NCI-H2196 treated with DMSO at 0.1 percent for 48 hours (cell line): ENCODE results near the gene RGL1.

Experiments used
- DNase-seq: peaks from one replicate; lab custom pipeline; 2025; ENCODE audit not compliant: unreplicated experiment; lab: John Stamatoyannopoulos, UW

Gene RGL1

DNA sequence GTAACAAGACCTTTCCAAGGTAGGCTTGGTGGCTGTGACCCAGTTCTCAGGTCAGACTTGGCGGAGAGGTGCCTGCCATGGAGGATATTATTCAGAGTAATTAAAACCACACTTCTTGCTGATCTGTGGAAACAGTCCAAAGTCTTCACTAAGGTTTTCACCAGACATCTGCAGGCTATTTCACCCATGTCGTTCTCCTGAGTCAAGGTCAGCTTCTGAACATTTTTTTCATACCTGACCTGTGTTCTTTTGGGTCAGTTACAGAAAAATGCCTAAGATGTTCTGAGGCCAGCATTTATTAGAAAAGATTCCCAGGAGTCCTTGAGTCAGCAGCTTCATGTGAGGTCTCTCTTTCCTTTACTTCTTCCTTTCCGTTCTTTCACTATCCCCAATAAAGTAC, 54.9 kb downstream of the RGL1 start:
- DNase-seq = no peak

DNA sequence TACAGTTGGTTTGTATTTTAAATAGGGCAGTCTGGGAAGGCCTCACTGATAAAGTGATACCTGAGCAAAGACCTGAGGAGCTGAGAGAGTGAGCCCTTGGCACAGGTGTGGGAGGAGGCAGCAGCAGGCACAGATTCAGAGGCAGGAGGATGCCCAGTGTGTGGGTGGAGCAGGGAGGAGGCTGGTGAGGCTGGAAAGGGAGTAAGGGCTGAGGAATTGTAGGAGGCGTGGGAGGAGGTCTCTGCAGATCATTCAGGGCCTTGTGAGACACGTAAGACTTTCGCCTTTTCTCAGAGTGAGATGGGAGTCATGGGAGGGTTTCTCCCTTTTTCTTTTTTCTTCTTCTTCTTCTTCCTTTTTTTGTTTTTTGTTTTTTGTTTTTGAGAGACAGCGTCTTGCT, 58.0 kb downstream of the RGL1 start:
- DNase-seq = no peak

DNA sequence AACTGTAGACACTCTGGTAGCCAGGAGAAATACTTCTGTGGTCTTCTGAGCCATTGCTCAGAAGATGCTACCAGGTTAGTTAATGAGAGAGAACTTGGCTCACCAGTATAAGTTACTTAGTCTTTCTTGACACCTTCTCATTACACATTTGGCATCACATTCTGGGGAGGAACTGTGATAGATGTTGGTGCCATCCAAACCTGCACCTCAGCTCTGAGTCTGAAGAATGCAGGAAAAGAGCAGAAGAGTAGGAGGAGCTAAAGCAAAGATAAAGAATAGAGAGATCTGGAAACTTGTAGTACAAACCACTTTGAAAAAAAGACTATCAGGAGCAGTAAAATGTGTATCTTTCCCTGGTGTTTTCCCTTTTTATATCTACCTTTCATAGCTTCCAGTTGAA, 58.9 kb downstream of the RGL1 start:
- no peak for DNase-seq

DNA sequence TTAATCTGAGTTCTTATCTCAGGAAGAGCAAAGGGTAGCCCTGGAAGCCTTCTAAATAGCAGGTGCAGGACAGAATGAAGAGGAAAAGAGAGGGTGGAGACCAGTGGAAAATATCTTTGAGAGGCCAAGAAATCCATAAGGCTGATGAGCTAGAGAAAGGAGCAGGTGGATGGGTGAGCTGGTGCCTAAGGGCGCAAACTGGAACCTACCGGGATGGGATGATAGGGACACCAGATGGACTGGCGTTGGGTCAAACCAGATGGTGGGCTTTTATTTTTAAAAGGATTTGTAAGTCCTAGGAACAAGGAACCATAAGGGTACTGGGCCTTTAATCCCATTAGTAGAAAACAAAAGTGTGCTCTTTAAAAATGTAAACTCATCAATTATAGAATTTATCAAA, 59.7 kb downstream of the RGL1 start:
- no peak for DNase-seq

DNA sequence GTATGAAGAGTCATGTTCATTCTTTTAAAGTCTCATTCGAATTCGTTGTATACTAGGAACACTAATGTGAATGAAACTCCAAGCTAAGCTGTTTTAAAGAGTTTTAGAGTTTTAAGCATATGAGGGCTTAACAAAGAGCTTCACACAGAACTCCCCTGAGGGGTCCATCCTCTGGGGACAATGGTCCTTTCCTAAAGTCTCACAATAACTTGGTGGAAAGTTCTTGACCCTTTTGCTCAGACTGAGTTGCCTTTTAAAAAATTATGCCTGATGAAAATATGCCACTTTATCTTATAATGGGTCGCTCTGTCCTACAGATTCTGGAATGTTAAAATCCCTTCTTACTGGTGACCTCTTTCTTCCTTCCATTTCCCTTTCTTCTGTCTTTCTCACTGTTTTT, 64.3 kb downstream of the RGL1 start:
- DNase-seq = no peak

DNA sequence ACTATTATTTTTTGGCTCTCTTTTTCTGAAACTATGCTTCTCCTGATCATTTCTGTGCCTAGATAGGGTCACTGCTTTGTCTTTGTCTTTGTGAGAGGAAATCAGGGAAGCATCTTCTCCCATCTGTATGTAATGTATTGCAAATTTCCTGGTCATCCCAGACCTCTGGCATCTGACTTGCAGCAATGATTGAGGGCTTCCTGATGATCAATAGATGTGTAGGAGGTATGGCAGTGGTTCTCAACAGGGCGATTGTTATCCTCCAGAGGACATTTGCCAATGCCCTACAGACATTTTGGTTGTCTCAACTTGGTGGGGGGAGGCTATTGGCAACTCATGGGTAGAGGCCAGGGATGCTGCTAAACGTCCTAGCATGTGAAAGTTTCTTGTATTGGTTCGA, 64.7 kb downstream of the RGL1 start:
- no peak for DNase-seq

DNA sequence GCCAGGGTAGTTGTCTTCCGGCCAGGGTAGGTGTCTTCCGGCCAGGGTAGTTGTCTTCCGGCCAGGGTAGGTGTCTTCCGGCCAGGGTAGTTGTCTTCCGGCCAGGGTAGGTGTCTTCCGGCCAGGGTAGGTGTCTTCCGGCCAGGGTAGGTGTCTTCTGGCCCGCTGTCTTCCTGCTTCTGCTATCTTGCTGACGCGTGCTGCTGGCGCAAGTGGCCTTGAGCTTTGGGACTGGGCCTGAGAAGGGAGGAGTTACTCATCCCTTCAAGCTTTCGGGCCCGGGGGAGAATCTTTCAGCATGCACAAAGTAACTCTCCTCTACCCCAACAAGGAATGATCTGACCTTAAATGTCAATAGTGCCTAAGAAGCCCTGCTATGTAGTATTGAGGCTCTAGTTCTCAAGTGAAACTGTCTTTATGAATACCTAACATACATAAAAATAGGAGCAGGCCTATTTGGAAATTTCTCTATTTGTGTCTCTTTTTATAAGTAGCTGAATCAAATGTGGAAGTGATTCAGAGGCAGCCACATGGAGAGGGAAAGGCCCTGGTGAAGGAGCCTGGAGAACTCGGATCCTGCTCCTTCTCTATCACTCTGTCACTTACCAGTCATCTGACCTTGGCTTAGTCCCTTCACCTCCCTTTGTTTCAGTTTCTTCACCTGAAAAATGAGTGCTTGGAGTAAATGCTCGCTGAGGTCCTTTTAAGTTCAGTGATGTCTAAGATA, 65.6 kb downstream of the RGL1 start:
- no peak for DNase-seq

DNA sequence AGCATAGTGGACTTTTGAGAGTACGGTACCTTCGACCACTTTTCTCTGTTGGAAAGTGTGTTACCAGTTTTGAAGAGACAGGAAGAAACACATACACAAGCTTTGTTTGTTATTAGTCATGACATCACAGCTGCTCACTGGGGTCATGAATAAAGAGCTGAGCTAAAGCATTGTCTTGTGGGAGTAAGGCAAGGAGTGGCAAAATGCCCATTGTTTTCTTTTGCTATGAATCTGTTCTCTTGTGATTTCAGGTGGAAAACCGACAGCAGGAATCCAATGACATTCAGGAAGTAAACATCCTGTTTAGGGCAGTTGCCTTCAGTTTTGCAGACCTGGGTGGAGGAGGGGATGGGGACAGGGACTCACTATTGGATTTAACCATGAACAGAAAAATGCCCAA, 66.2 kb downstream of the RGL1 start:
- no peak for DNase-seq

DNA sequence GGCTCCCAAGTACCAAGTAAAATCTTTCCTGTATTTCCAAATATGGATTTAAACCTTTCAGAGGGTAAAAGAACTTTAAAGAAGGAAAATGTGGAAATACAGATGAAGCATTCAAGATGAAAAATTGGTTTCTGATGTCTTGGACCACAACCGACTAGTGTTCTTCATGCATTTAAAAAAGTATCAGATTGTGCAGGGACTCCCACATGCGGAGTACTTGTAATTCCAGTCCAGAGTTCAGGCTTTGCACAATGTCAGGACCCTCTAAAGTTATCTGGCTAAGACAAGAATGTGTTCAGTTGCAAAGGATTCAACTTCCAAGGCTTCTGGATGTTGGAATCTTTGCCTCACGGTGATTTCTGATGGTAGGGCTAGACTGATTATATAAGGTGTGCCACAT, 66.7 kb downstream of the RGL1 start:
- DNase-seq = no peak

DNA sequence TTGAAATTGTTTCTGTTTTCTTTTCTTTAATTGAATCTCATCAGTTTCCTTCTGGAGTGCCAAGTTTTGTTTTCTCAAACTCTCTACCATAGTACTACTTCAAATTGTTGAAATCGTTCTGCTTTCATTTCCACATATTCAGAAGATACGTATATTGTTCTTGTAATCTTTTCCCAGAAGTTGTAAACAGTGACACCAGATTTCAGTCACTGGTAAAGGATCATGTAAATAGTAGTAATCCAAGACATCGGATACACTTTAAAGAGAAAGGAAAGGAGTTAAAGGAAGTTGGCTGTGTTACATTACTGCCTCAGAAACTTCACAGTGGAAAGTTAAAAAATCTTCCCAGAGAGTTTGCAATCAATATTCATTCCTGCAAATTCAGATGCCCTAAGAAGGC, 67.5 kb downstream of the RGL1 start:
- no peak for DNase-seq

DNA sequence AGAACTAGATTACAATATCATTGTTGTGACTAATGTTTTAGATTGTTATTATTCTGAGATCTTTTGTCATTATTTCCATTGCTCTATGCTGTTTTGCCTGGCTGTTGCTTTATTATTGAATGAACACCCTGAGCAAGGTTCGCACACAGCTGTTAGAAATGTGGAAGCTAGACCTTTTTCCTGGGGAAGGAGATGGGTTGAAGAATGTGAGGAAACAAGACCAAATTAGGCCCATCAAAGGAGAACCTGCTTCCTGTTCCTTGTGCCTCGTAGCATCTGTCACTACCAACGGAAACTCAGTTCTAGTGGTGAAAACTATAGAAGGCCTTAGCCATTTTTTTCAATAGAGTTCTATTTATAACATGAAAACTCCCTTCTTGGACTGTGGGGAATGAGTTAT, 68.7 kb downstream of the RGL1 start:
- DNase-seq = no peak

DNA sequence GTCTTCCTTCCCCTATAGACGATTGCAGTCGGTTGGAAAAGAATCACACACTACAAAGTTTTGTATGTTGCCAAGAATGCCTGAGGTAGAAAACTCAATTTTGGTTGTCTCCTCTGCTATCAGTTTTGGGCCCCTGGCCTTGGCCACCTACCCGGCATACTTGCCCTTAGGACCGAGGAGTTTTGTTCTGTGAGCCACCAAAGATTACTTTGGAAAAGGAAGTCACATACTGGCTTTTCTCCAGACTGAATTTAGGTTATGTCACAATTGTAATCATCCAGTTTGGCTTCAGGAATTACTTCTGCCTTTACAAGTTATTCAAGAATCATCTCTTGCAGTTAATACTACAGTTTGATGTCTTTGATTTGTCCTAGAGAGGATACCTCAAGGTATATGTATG, 71.4 kb downstream of the RGL1 start:
- DNase-seq = no peak

DNA sequence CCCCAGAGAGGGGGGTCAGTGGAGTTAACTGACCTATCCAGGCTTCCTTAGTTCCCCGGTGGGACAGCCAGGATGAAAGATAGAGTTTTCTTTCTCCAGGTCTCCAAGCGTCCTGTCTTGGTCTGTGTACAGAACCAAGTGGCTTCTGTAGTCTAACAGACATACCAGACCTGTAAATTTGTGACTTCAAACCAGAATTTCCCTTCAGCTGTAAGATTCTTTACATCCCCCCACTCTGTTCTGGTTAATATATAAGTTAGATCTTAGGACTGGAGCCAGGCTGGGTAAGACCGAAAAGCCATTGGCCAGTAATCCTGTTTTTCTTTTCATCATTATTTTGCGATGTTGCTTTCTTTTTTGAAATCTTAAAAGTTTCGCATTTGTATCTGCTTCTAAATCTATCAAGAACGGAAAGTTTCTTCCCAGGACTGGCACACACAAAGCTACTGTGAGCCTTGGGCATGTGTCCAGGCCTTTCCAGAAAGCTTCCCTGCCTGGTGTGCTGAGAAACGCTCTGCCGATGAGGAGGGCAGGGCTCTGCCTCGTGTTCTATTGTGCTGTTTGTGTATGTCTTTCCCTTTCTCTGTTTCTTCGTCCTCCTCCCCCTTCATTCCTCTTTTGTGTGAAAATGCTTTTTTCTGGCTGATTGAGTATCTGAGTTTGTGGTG, 72.3 kb downstream of the RGL1 start:
- DNase-seq = no peak

DNA sequence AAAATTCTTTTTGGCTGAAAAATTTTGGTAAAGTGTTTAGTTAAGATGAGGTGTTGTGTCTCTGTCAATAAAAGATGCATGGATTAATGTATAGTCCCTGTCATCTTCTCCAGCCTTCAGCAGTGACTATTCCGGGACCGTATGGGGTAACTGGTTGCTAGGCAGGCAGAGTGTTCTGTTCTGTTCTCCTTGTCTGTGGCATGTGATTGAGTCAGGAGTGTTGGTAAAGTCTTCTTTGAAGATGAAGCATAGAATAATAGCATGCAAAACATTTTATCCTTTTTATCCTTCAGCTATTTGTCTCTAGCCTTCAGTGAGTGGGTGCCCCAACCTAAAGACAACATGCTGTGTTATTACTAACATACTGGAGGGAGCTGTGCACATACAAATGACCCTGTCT, 74.6 kb downstream of the RGL1 start:
- no peak for DNase-seq

DNA sequence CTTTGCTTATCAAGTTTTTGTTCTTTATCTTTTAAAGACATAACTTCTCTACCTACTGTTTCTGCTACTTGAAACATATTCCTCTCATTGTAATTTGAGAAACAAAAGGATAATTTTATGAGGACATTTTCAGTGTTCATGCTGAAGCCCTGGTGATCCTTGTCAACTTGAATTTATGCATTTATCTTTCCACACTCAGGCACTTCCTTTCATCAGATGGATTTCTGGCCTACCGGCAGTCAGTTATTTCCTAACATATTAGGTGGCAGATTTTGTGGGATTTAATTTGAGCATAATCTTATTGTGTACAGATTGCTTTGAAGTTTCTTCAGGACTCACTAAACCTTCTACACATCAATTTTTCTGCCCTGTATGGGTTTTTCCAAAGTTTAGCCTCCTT, 75.0 kb downstream of the RGL1 start:
- no peak for DNase-seq

DNA sequence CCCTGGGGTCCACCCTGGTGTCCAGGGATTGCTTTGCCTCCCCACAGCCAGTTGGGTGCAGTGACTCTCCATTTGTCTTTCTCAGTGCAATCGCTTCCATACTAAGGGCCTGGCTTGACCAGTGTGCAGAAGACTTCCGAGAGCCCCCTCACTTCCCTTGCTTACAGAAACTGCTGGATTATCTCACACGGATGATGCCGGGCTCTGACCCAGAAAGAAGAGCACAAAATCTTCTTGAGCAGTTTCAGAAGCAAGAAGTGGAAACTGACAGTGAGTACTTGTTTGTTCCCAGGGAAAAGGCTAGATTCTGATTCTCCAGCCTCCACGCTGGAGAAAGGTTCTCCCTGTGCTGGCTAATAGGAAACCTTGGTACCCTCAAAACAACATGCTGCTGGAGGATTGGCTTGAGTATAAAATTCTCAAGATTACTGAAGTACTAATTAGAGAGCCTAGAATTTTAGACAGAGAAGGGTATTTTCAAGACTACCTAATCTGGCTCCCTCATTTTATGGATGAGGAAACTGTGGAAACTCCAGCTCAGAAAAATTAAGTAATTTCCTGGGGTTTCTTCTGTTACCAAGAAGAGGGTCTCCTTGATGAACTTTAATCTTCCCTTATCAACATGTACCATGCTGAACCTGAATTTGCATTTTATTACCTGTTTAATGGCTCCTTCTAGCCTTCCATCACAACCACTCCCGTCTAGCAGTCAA, 75.8 kb downstream of the RGL1 start:
- no peak for DNase-seq

DNA sequence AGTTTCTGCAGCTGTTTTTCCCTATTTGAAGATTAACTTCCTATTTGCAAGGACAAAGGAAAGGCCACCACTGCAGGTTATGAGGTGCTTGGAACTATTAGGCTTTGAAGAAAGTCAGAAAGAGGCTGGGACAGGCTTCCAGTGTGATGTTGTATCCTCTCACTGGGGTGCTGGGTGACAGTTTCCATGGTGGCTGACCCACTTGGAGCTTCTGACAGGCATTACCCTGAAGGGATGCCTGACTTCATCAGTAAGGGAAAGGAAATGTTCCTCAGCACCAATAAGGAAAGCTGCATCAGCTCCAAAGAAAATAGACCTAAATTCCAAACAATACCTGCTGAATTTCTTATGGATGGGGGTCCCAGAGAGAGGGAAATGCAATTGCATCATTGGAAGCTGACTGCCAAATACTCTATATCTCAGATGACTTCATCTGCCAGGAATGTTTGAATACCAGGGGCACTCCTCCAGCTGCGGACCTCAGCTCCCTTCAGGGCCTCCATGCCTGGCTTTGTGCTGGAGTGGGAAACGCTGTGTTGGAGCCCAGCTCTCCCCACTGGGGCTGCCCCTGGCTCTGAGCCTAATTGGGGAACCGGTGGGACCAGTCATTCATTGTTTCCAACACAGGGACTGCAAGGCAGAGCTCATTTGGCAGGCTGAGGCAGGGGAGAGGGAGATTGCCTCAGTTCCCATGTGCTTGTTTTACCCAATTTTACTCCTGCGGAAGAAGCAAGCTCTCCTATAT, 76.6 kb downstream of the RGL1 start:
- no peak for DNase-seq

DNA sequence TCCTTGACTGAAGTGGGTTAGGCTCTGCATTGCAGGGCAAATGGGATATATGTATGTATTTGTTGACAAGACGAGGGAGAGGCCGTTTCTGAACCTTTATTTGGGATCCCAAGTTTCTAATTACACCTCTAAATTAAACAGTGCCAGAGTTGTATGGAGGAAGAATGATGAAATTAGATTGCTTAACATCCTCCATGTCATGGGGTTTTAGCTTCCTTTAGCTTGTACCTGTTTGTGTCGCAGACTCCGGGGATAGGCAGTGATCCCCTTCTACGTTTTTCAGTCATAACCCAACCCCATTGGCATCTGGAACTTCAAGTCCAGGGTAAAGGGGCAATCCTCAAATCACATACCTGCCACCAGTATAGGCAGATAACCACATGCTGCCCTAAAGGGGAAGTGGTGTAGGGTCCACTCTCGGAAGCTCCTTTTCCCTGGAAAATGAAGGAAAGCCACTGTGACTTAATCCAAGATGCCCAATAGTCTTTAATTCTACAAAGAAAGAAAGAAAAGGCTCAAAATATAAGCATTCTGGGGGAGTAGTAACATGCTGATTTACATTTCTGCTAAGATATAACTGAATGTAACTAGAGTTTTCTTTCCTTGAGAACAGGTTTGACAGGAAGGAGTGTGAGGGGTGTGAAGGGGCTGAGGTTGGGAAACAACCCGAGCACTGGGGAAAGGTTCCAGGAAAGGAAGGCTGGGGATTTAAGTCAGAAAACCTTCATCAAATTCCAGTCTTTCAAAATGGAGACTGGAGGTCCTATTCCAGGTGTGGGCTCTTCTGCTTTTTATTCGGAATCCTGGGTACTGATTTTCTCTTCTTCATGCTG, 77.6 kb downstream of the RGL1 start:
- DNase-seq = no peak

DNA sequence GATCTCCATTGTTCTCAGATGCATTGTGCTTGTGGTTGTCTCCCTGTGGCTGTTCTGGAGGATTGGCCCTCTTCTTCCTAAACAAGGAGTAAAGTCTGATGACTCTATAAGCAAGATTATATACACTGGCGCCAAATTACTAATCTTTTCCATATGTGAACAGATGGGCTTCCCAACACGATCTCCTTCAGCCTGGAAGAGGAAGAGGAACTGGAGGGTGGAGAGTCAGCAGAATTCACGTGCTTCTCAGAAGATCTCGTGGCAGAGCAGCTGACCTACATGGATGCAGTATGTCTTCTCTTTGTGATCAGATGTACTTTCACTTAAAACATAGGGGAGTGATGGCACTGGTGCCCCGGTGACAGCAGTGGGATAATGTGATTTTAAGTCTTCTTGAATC, 78.7 kb downstream of the RGL1 start:
- DNase-seq = no peak

DNA sequence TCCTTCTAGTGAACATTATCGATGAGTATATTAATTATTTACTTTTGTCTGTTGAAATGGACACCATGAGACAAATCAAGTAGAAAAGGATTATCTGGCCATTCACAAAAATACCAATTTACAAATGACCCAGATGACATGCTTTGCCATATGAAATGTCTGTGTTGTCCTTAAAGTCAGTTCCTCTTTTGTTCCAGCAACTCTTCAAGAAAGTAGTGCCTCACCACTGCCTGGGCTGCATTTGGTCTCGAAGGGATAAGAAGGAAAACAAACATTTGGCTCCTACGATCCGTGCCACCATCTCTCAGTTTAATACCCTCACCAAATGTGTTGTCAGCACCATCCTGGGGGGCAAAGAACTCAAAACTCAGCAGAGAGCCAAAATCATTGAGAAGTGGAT, 79.6 kb downstream of the RGL1 start:
- no peak for DNase-seq
